T-helper 2 cell (primary cell): Measurements from ENCODE around the gene TM4SF4.
A peak's percentile ranks its signal among the peaks of the same experiment; 100 is the strongest.

Experiments used
- DNase-seq, 5 experiments: peaks; one replicate each; pipeline versions ENCODE4 v3.0.0 to v3.0.0-alpha.2; 2012 to 2022

Gene TM4SF4

GRCh38 chr3:149455989-149456388, 18.5 kb upstream of the TM4SF4 start:
- DNase-seq: no peak

GRCh38 chr3:149459491-149460059, 14.9 kb upstream of the TM4SF4 start:
- DNase-seq: no peak

- no peak for DNase-seq
Measured at GRCh38 chr3:149460117-149460516, 14.4 kb upstream of the TM4SF4 start.

GRCh38 chr3:149462051-149462450, 12.4 kb upstream of the TM4SF4 start:
- DNase-seq: no peak

GRCh38 chr3:149462581-149463011, 11.9 kb upstream of the TM4SF4 start:
- no peak for DNase-seq

GRCh38 chr3:149463921-149464320, 10.6 kb upstream of the TM4SF4 start:
- no peak for DNase-seq

- DNase-seq: no peak
Measured at GRCh38 chr3:149464542-149465328, 9.8 kb upstream of the TM4SF4 start.

- no peak for DNase-seq
Measured at GRCh38 chr3:149465351-149465883, 9.1 kb upstream of the TM4SF4 start.

GRCh38 chr3:149466192-149466591, 8.3 kb upstream of the TM4SF4 start:
- no peak for DNase-seq

GRCh38 chr3:149468504-149469212, 5.8 kb upstream of the TM4SF4 start:
- no peak for DNase-seq

- no peak for DNase-seq
Measured at GRCh38 chr3:149470381-149470780, 4.1 kb upstream of the TM4SF4 start.

GRCh38 chr3:149472030-149472797, 2.3 kb upstream of the TM4SF4 start:
- no peak for DNase-seq

GRCh38 chr3:149473357-149474249, 894 bp upstream of the TM4SF4 start:
- DNase-seq: no peak

GRCh38 chr3:149475451-149476060, 1.1 kb downstream of the TM4SF4 start:
- DNase-seq: no peak

GRCh38 chr3:149476225-149476624, 1.7 kb downstream of the TM4SF4 start:
- no peak for DNase-seq

- no peak for DNase-seq
Measured at GRCh38 chr3:149479621-149480325, 5.3 kb downstream of the TM4SF4 start.

GRCh38 chr3:149480326-149481017, 6.0 kb downstream of the TM4SF4 start:
- peak in 1 of 5 experiments; percentile 50 for DNase-seq

- no peak for DNase-seq
Measured at GRCh38 chr3:149481056-149481455, 6.6 kb downstream of the TM4SF4 start.

- DNase-seq: no peak
Measured at GRCh38 chr3:149481491-149481890, 7.0 kb downstream of the TM4SF4 start.

GRCh38 chr3:149486726-149487125, 12.2 kb downstream of the TM4SF4 start:
- DNase-seq: no peak
